Ovary (tissue), 9 donors: ENCODE data around the gene NAT14. TPM values are rescaled to one million over a fixed set of nuclear protein-coding genes. Genes with fewer than 3 reads are reported as not detected.
A peak's percentile ranks its signal among the peaks of the same experiment; 100 is the strongest.

Source experiments
- DNase-seq, 5 donors: peaks; one replicate each; pipeline ENCODE4 v3.0.0-alpha.2; 2019 to 2020
- H3K27ac ChIP-seq, 2 donors: fragments of 200-600 bp; one replicate each; pipeline versions ENCODE4 v1.5.1 to v1.8.0; 2019 to 2022
- H3K27me3 ChIP-seq: fragments of 200-600 bp; one replicate; pipeline ENCODE4 v1.8.0; 2022
- H3K36me3 ChIP-seq: fragments of 200-600 bp; sonication (generic); one replicate; pipeline ENCODE4 v1.5.1; 2019
- H3K4me1 ChIP-seq: one replicate; pipeline ENCODE4 v1.8.1; 2013; ENCODE audit warnings: mild to moderate bottlenecking, moderate library complexity; ENCODE audit not compliant: insufficient read depth
- H3K4me3 ChIP-seq: fragments of 200-600 bp; sonication (generic); one replicate; pipeline ENCODE4 v1.5.1; 2017
- H3K9me3 ChIP-seq, 2 donors: fragments of 200-600 bp in 1 of 2; sonication (generic) in 1 of 2; one replicate each; pipeline versions ENCODE4 v1.5.1 to v1.8.1; 2013 to 2019; ENCODE audit warnings: mild to moderate bottlenecking in 1 of 2, moderate library complexity in 1 of 2
- CTCF ChIP-seq, 3 donors: fragments of 450-650 bp in 2 of 3; fragments of 200-600 bp in 1 of 3; IDR thresholded peaks; one replicate each; pipeline versions ENCODE4 v1.5.1 to v1.8.0; 2016 to 2022; ENCODE audit warnings: antibody characterized with exemption in 3 of 3, mild to moderate bottlenecking in 1 of 3
- EP300 ChIP-seq: sonication (generic); formaldehyde crosslinking; IDR thresholded peaks from one replicate; pipeline ENCODE4 v1.6.1; 2017; ENCODE audit warnings: antibody characterized with exemption
- POLR2A ChIP-seq: fragments of 450-650 bp; IDR thresholded peaks from one replicate; pipeline ENCODE4 v1.6.1; 2017; ENCODE audit warnings: antibody characterized with exemption, mild to moderate bottlenecking, moderate library complexity
- WGBS, 3 donors: extraction: QIAGEN DNeasy Blood & Tissue Kit in 1 of 3; methylation state at CpG; one replicate each; pipeline versions ENCODE4 v1.1.5 to v1.1.7; 2013 to 2017; 5-methylcytosine and 5-hydroxymethylcytosine counted together
- intact Hi-C, 4 donors: fragments of 100-400 bp; cut with DNase I; formaldehyde crosslinking; loops; one replicate each; pipeline versions ENCODE4 v1.11.0 to v1.15.1; 2022 to 2023
- polyA plus RNA-seq, 2 donors: library from polyadenylated mRNA; stranded (reverse); fragments of 200-250 nt in 1 of 2; fragments of 350-450 nt in 1 of 2; fragmentation: Illumina TruSeq in 1 of 2; extraction: RNeasy Lipid Tissue Mini Kit (QIAGEN cat#74804) in 1 of 2; gene quantifications; one replicate each; pipeline ENCODE4 v1.2.3, GENCODE V29; 2013 to 2014
- total RNA-seq, 7 donors: library from RNA; depleted of rRNA in 2 of 7; stranded (reverse); fragments of >200 nt in 2 of 7; fragmentation: NEBNext Ultra II Directional in 3 of 7; extraction: Animal tissue kit (Norgen Biotek cat#: 25700) in 3 of 7; gene quantifications; one replicate each; pipeline versions ENCODE4 v1.1.0 to v1.2.4, GENCODE V29; 2016 to 2023
- donor health status: DM: no; HTN: no; CAD: no; lungs with moderate emphysema.
- donor health status: DM: no; HTN: no; CAD: no.
- donor health status: Bipolar disorder and iron deficiency.
- donor health status: DM: yes; HTN: yes; CAD: no.
- donor health status: DM: no; HTN: no; CAD: no.
- donor health status: DM: yes; HTN: yes; CAD: no.

The NAT14 gene
- total and polyA plus RNA-seq, 9 donors = 3.2 to 40.4 (median 23.5) TPM

- no peak for TF ChIP-seq CTCF (IDR thresholded peaks at IDR 0.05)
- no peak for TF ChIP-seq EP300
- TF ChIP-seq POLR2A = no peak
- intact Hi-C loops = no loop called here
- H3K4me3 ChIP-seq = no peak overlapping the region
- H3K36me3 ChIP-seq = no peaks in the 10 kb centered on the region
- WGBS, 3 donors = 86 to 88% (median 87%) methylated on average over 18 to 19 of the region's 19 CpGs
- H3K9me3 ChIP-seq = no peaks in the 10 kb centered on the region
- DNase-seq = no peak
- H3K27ac ChIP-seq = no peak overlapping the region
- H3K4me1 ChIP-seq = peaks cover 6% of the 10 kb centered on the region
- H3K27me3 ChIP-seq = no peaks in the 10 kb centered on the region
Measured at GRCh38 chr19:55474269-55475265, 10.4 kb upstream of the NAT14 start.

- no peaks in the 10 kb centered on the region for H3K9me3 ChIP-seq
- no peaks in the 10 kb centered on the region for H3K27me3 ChIP-seq
- intact Hi-C loops = no loop called here
- H3K4me1 ChIP-seq = peaks cover 6% of the 10 kb centered on the region
- 0 to 1% (median 0%) methylated on average over 24 to 61 of the region's 61 CpGs for WGBS, 3 donors
- H3K36me3 ChIP-seq = no peaks in the 10 kb centered on the region
- peak within 1 kb of the TSS; percentile 75 for H3K4me3 ChIP-seq
- TF ChIP-seq EP300 = no peak
- no peak for TF ChIP-seq CTCF (IDR thresholded peaks at IDR 0.05)
- TF ChIP-seq POLR2A = peak; percentile 69
- H3K27ac ChIP-seq = peak within 1 kb of the TSS; percentile 92 to 98
- peak; percentile 99 for DNase-seq
Measured at GRCh38 chr19:55476100-55476775, 8.8 kb upstream of the NAT14 start, which contains the start of gene ZNF628. ZNF628 (plus strand) TSS chr19:55476617; CDS start chr19:55479911, 3,294 bp downstream.

GRCh38 chr19:55477905-55478304 is 7.1 kb upstream of the NAT14 start:
- DNase-seq = no peak
- Histone ChIP-seq H3K27me3 (no peaks in the 10 kb centered on the region), H3K9me3 (no peaks in the 10 kb centered on the region), H3K27ac (no peak overlapping the region), H3K36me3 (no peaks in the 10 kb centered on the region), H3K4me3 (no peak overlapping the region), H3K4me1 (peaks cover 6% of the 10 kb centered on the region)
- intact Hi-C loops = no loop called here
- TF ChIP-seq CTCF (IDR thresholded peaks at IDR 0.05) (no peak), EP300 (no peak), POLR2A (no peak)
- 80 to 83% (median 82%) methylated on average over 13 of the region's 13 CpGs for WGBS, 3 donors

- Histone ChIP-seq H3K36me3 (no peaks in the 10 kb centered on the region), H3K27me3 (no peaks in the 10 kb centered on the region), H3K4me1 (peaks cover 6% of the 10 kb centered on the region), H3K4me3 (no peak overlapping the region), H3K27ac (no peak overlapping the region), H3K9me3 (no peaks in the 10 kb centered on the region)
- intact Hi-C loops = no loop called here
- WGBS, 3 donors = 84 to 87% (median 84%) methylated on average over 12 of the region's 12 CpGs
- TF ChIP-seq EP300 (no peak), CTCF (IDR thresholded peaks at IDR 0.05) (no peak)
- peak in 1 of 5 donors; percentile 38 for DNase-seq
Measured at GRCh38 chr19:55478364-55478763, 6.6 kb upstream of the NAT14 start.
